Measurements from ENCODE around the gene PLB1. TPM values are rescaled to one million over a fixed set of nuclear protein-coding genes. Genes with fewer than 3 reads are reported as not detected.

Gene PLB1
- total RNA-seq, 2 donors from 2014 or later, result 1.0 to 12.9 TPM

GRCh38 chr2:28689771-28690170 lies 193.9 kb downstream of the PLB1 start:
- Histone ChIP-seq H3K4me3 (no peak overlapping the region), H3K27ac (no peak overlapping the region), H3K9me3 (no peaks in the 10 kb centered on the region), H3K36me3 (replicated peaks in 1 of 2; ENCODE audit: insufficient read depth in 1 of 2, low read depth in 2 of 2) (no peaks in the 10 kb centered on the region), H3K27me3 (no peaks in the 10 kb centered on the region), H3K4me1 (peaks cover 12% of the 10 kb centered on the region)
- intact Hi-C loops (cut with DNase I), result no loop called here
- 83 to 93% methylated on average over 2 of the region's 2 CpGs for WGBS, 2 donors
- ATAC-seq, result no peak
- TF ChIP-seq, protein P1, sequence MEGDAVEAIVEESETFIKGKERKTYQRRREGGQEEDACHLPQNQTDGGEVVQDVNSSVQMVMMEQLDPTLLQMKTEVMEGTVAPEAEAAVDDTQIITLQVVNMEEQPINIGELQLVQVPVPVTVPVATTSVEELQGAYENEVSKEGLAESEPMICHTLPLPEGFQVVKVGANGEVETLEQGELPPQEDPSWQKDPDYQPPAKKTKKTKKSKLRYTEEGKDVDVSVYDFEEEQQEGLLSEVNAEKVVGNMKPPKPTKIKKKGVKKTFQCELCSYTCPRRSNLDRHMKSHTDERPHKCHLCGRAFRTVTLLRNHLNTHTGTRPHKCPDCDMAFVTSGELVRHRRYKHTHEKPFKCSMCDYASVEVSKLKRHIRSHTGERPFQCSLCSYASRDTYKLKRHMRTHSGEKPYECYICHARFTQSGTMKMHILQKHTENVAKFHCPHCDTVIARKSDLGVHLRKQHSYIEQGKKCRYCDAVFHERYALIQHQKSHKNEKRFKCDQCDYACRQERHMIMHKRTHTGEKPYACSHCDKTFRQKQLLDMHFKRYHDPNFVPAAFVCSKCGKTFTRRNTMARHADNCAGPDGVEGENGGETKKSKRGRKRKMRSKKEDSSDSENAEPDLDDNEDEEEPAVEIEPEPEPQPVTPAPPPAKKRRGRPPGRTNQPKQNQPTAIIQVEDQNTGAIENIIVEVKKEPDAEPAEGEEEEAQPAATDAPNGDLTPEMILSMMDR (IDR thresholded peaks at IDR 0.05), result no peak
- TF ChIP-seq POLR2A (IDR thresholded peaks at IDR 0.05), result no peak
- no peak for DNase-seq

DNA sequence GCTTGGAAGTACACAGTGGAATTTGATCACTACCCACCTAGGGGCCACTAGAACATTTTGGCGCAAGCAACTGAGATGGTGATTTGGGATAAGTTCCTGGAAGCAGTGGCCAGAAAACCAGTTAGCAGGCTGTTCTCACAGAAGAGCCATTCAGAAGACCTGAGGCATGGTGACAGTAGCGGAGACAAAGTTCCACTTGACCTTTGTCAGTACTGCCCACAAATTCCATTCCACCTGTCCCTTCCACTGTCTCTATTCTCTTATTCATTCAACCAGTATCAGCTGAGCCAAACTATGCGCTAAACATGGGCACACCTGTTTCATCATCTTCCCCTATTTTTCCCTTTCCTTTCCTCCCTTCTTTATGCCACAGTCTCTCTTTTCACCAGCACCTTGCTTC lies 196.6 kb downstream of the PLB1 start:
- Histone ChIP-seq H3K9me3 (no peaks in the 10 kb centered on the region), H3K27me3 (no peaks in the 10 kb centered on the region), H3K4me1 (peaks cover 12% of the 10 kb centered on the region), H3K27ac (peak overlapping the region in 2 of 4 donors; percentile 52 to 60), H3K4me3 (no peak overlapping the region), H3K36me3 (replicated peaks in 1 of 2; ENCODE audit: insufficient read depth in 1 of 2, low read depth in 2 of 2) (no peaks in the 10 kb centered on the region)
- 96 to 100% methylated on average over 3 of the region's 3 CpGs for WGBS, 2 donors
- no peak for ATAC-seq
- intact Hi-C loops (cut with DNase I), result no loop called here
- DNase-seq, result no peak
- TF ChIP-seq POLR2A (IDR thresholded peaks at IDR 0.05), result no peak
- TF ChIP-seq, protein P1 (IDR thresholded peaks at IDR 0.05), result no peak

- H3K36me3 ChIP-seq (replicated peaks in 1 of 2; ENCODE audit: insufficient read depth in 1 of 2, low read depth in 2 of 2), result no peaks in the 10 kb centered on the region
- DNase-seq (no peak), ATAC-seq (no peak)
- H3K4me3 ChIP-seq, result no peak overlapping the region
- H3K9me3 ChIP-seq, result no peaks in the 10 kb centered on the region
- no peak overlapping the region for H3K27ac ChIP-seq
- intact Hi-C loops (cut with DNase I), result no loop called here
- 92 to 100% methylated on average over 3 of the region's 3 CpGs for WGBS, 2 donors
- no peaks in the 10 kb centered on the region for H3K27me3 ChIP-seq
- TF ChIP-seq POLR2A (IDR thresholded peaks at IDR 0.05), result no peak
- TF ChIP-seq, protein P1 (IDR thresholded peaks at IDR 0.05), result no peak
- peaks cover 12% of the 10 kb centered on the region for H3K4me1 ChIP-seq
Observed at GRCh38 chr2:28693223-28693622, 197.4 kb downstream of the PLB1 start.

Small RNAs within 50 kb of the gene (small RNA-seq; reads per million reads assigned to genes)
- gene RNA5SP89, result not detected
- gene SNRPGP7, result not detected

Other genes starting within 250 kb of the PLB1 start
- 10 to 100 TPM; 27.5 to 33.9 TPM for gene FOSL2, start 103.2 kb upstream of the PLB1 start, total RNA-seq